ENCODE data around the gene HNRNPM.

- TF ChIP-seq EZH2phosphoT487 (IDR thresholded peaks at IDR 0.05; ENCODE audit: low read depth, severe bottlenecking, unreplicated experiment): no peak
- TF ChIP-seq, protein P1, sequence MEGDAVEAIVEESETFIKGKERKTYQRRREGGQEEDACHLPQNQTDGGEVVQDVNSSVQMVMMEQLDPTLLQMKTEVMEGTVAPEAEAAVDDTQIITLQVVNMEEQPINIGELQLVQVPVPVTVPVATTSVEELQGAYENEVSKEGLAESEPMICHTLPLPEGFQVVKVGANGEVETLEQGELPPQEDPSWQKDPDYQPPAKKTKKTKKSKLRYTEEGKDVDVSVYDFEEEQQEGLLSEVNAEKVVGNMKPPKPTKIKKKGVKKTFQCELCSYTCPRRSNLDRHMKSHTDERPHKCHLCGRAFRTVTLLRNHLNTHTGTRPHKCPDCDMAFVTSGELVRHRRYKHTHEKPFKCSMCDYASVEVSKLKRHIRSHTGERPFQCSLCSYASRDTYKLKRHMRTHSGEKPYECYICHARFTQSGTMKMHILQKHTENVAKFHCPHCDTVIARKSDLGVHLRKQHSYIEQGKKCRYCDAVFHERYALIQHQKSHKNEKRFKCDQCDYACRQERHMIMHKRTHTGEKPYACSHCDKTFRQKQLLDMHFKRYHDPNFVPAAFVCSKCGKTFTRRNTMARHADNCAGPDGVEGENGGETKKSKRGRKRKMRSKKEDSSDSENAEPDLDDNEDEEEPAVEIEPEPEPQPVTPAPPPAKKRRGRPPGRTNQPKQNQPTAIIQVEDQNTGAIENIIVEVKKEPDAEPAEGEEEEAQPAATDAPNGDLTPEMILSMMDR (IDR thresholded peaks at IDR 0.05; ENCODE audit: poor library complexity): no peak
These were observed 23.3 kb downstream of the HNRNPM start for GRCh38 chr19:8468124-8468523.

Data from hepatocyte (in vitro differentiated cells).